GM18868 (cell line): ENCODE data around the gene TXLNG.
"Not testable (repeated sequence)": the region's sequence is repeated elsewhere in the genome, so short reads cannot be mapped to it uniquely, and the experiment has no call there.

ENCODE experiments used
- ATAC-seq: cut with Tn5 transposase; IDR thresholded peaks from one replicate; pipeline ENCODE4 v1.9.1; 2021; ENCODE audit warnings: mild to moderate bottlenecking, moderate library complexity; ENCODE audit not compliant: unreplicated experiment

The TXLNG gene

GRCh38 chrX:16786139-16786790, at the start of gene TXLNG:
Gene TXLNG (plus strand): TSS chrX:16786466. CDS start chrX:16786488, 22 bp downstream.
- peak; percentile 99 for ATAC-seq

- ATAC-seq, result no peak
These were observed 49.2 kb upstream of the TXLNG start for GRCh38 chrX:16737024-16737423.

GRCh38 chrX:16739574-16739973, 46.7 kb upstream of the TXLNG start:
- ATAC-seq, result no peak

- no peak for ATAC-seq
These were observed 42.5 kb upstream of the TXLNG start for GRCh38 chrX:16743604-16744325.

- no peak for ATAC-seq
These were observed 41.2 kb upstream of the TXLNG start for GRCh38 chrX:16745102-16745501.

GRCh38 chrX:16745659-16746058, 40.6 kb upstream of the TXLNG start:
- no peak for ATAC-seq

GRCh38 chrX:16748425-16748824, 37.8 kb upstream of the TXLNG start:
- no peak for ATAC-seq

- ATAC-seq, result no peak
These were observed 36.1 kb upstream of the TXLNG start for GRCh38 chrX:16750136-16750535.

- ATAC-seq, result no peak
These were observed 32.2 kb upstream of the TXLNG start for GRCh38 chrX:16754019-16754418.

GRCh38 chrX:16756724-16757123, 29.5 kb upstream of the TXLNG start:
- ATAC-seq, result no peak

- ATAC-seq, result not testable (repeated sequence)
These were observed 24.8 kb upstream of the TXLNG start for GRCh38 chrX:16761500-16761899.

GRCh38 chrX:16762579-16762978, 23.7 kb upstream of the TXLNG start:
- no peak for ATAC-seq

GRCh38 chrX:16765594-16765993, 20.7 kb upstream of the TXLNG start:
- ATAC-seq, result no peak

- ATAC-seq, result no peak
These were observed 15.2 kb upstream of the TXLNG start for GRCh38 chrX:16770970-16771482.

- no peak for ATAC-seq
These were observed 14.5 kb upstream of the TXLNG start for GRCh38 chrX:16771483-16772398.

- no peak for ATAC-seq
These were observed 13.8 kb upstream of the TXLNG start for GRCh38 chrX:16772460-16772859.

GRCh38 chrX:16774746-16775145, 11.5 kb upstream of the TXLNG start:
- no peak for ATAC-seq

GRCh38 chrX:16778545-16778944, 7.7 kb upstream of the TXLNG start:
- no peak for ATAC-seq

- ATAC-seq, result no peak
These were observed 7.3 kb upstream of the TXLNG start for GRCh38 chrX:16778993-16779392.

- not testable (repeated sequence) for ATAC-seq
These were observed 6.5 kb upstream of the TXLNG start for GRCh38 chrX:16779815-16780214.

- ATAC-seq, result no peak
These were observed 2.8 kb upstream of the TXLNG start for GRCh38 chrX:16783452-16783851.
